PFSK-1 (cell line): ENCODE results near the gene FAM222B.

Source experiments
- FOXP2 ChIP-seq: optimal IDR thresholded peaks from 2 replicates; pipeline ENCODE3; 2011; ENCODE audit warnings: borderline replicate concordance, control low read depth, inconsistent platforms; ENCODE audit not compliant: insufficient read depth; ENCODE audit errors: extremely low read length, extremely low read depth
- POLR2AphosphoS5 ChIP-seq: IDR thresholded peaks from 2 replicates; pipeline ENCODE4 v1.6.1; 2012; ENCODE audit warnings: low read depth, mild to moderate bottlenecking, control low read depth, low read length, moderate library complexity
- REST ChIP-seq, 2 experiments: IDR thresholded peaks; 2 replicates each; pipeline versions ENCODE4 v1.6.1 to v1.8.0; 2011 to 2012; ENCODE audit warnings: low read depth in 2 of 2, low read length in 2 of 2, control low read depth in 1 of 2, inconsistent platforms in 1 of 2, mild to moderate bottlenecking in 1 of 2, moderate library complexity in 1 of 2; ENCODE audit not compliant: insufficient read depth in 1 of 2
- SIN3A ChIP-seq: IDR thresholded peaks from 2 replicates; pipeline ENCODE4 v1.6.1; 2012; ENCODE audit warnings: mild to moderate bottlenecking, low read length, moderate library complexity, borderline replicate concordance; ENCODE audit not compliant: insufficient read depth
- TAF1 ChIP-seq: IDR thresholded peaks from 2 replicates; pipeline ENCODE4 v1.6.1; 2012; ENCODE audit warnings: low read length, control low read depth, borderline replicate concordance; ENCODE audit not compliant: insufficient read depth

The FAM222B gene

GRCh38 chr17:28725166-28725659 is 117.4 kb downstream of the FAM222B start:
- peak; percentile 82; the same call in 1 of the 2 replicates for TF ChIP-seq SIN3A
- peak; percentile 99 for TF ChIP-seq POLR2AphosphoS5
- TF ChIP-seq FOXP2, result no peak
- TF ChIP-seq TAF1, result peak; percentile 12; the same call in 1 of the 2 replicates
- peak in 1 of 2 experiments; percentile 1; a peak in 1 of 4 replicates for TF ChIP-seq REST (IDR thresholded peaks at IDR 0.05; ENCODE audit: insufficient read depth in 1 of 2, low read depth in 2 of 2, low read length in 2 of 2)

GRCh38 chr17:28724500-28725165 is 118.0 kb downstream of the FAM222B start:
- 0 out of 4 replicates have a peak, but pooled peaks of 1 of the 2 experiments have one; percentile 6 for TF ChIP-seq REST (IDR thresholded peaks at IDR 0.05; ENCODE audit: insufficient read depth in 1 of 2, low read depth in 2 of 2, low read length in 2 of 2)
- no peak for TF ChIP-seq FOXP2

- TF ChIP-seq POLR2AphosphoS5 (peak; percentile 72), REST (IDR thresholded peaks at IDR 0.05; ENCODE audit: insufficient read depth in 1 of 2, low read depth in 2 of 2, low read length in 2 of 2) (no peak)
Measured at GRCh38 chr17:28723159-28723835, 119.3 kb downstream of the FAM222B start.

GRCh38 chr17:28722417-28723158 is 120.0 kb downstream of the FAM222B start:
- TF ChIP-seq FOXP2 (no peak), POLR2AphosphoS5 (no peak), REST (IDR thresholded peaks at IDR 0.05; ENCODE audit: insufficient read depth in 1 of 2, low read depth in 2 of 2, low read length in 2 of 2) (no peak), SIN3A (no peak), TAF1 (no peak)
